NCI-H146 treated with DMSO at 0.1 percent for 48 hours (cell line): ENCODE measurements around the gene USP48.
"Not testable (repeated sequence)": the region's sequence is repeated elsewhere in the genome, so short reads cannot be mapped to it uniquely, and the experiment has no call there.

Experiments used
- DNase-seq: peaks from one replicate; lab custom pipeline; 2025; ENCODE audit not compliant: unreplicated experiment; lab: John Stamatoyannopoulos, UW

Gene USP48

DNA sequence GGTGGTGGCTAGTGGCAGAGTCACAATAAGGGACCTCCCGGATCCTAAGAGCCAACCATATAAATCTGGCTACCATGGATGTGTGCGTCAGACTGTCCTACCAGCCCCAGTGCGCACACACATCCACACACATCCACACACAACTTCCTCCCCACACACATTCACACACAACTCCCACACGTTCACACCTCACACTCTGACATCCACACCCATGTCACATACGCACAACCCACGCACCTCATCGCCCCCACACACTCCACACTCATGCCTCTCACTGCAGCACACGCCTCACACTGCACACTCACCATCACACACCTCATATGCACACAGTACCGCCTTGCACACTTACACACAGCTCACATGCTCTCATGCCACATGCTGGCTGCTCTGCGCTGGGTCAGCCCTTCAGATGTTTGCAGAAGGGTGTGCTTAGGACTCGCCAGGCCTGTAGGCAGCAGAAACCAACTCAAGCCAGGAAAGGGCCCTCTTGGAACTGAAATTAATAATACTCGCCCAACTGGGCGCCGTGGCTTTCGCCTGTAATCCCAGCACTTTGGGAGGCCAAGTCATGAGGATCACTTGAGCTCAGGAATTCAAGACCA, 32.1 kb upstream of the USP48 start:
- DNase-seq: no peak

- DNase-seq: no peak
These were observed 31.4 kb upstream of the USP48 start for GRCh38 chr1:21814241-21814918.

DNA sequence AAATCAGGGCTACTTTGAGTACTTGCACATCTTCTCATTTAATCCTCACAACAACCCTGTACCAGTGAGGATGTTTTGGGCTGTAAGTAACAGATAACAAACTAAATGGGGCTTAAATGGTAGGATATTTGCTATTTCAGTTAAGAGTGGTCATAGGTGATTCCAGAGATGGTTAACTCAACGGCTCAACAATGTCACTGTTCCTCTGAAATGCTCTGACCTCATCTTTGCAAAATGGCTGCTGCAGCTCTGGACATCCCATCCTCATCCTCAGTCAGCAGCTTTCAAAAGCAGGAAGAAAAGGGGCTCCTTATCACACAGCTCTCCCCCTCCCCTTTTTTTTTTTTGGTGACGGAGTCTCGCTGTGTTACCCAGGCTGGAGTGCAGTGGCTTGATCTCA, 30.6 kb upstream of the USP48 start:
- DNase-seq: no peak

GRCh38 chr1:21811875-21812305, 28.9 kb upstream of the USP48 start, which contains the start of gene LDLRAD2:
Gene LDLRAD2, plus strand, starts transcription at chr1:21812265. Its CDS starts 187 bp downstream, at chr1:21812452.
- DNase-seq: no peak

DNA sequence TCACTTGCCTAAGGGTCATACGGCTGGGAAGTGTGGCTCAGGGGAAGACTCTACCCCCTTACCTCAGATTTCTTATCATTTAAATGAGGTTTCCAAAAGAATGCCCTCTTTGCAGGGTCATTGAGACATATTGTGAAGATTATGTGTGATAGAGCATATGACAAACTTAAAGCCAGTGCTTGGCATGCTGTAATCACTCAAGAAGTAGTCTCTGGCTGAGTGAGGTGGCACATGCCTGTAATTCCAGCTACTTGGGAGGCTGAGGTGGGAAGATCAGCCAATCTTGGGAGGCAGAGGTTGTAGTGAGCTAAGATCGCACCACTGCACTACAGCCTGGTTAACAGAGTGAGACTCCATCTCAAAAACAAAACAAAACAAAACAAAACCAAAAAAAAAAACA, 21.6 kb upstream of the USP48 start:
- no peak for DNase-seq

DNA sequence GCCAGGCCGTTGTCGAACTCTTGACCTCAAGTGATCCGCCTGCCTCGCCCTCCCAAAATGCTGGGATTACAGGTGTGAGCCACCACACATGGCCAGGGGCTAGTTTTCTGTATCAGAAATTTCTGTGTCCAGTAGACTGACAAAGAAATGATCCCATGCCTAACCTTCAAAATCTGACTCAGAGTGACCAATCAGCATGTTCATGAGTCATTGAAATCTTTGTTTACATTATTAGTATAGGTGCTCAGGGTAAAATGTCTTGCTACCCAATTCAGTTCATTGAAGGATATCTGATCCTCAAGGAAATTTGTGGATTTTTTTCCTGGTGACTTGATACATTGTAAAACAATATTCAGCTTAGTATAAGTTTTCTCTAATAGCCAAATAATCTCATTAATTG, 18.2 kb upstream of the USP48 start:
- no peak for DNase-seq

DNA sequence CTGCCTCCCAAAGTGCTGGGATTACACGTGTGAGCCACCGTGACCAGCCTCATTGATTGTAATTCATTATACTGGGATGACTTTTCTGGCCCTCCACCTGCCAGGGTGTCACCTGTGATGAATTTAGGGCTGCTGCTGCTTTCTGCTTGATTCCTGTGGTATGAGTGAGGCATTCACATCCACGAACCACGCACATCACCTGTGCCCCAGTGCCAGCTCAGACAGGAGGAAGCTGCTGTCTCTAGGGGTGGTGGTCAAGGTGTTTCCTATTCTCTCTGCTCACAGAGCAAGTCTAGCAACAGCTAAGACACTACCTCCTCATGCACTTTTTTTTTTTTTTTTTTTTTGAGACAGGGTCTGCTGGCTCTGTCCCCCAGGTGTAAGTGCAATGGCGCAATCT, 16.8 kb upstream of the USP48 start:
- DNase-seq: no peak

GRCh38 chr1:21795075-21795474, 12.1 kb upstream of the USP48 start:
- DNase-seq: no peak

GRCh38 chr1:21794656-21795055, 11.7 kb upstream of the USP48 start:
- no peak for DNase-seq

DNA sequence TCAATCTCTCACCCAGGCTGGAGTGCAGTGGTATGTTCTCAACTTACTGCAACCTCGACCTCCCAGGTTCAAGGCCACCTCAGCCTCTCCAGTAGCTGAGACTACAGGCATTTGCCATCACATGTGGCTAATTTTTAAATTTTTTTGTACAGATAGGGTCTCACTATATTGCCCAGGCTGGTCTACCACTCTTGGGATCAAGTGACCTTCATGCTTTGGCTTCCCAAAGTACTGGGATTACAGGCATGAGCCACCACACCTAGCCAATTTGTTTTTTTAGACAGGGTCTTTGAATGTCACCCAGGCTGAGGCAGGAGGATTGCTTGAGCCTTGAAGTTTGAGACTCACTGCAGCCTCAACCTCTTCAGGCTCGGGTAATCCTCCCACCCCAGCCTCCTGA, 10.2 kb upstream of the USP48 start:
- no peak for DNase-seq

DNA sequence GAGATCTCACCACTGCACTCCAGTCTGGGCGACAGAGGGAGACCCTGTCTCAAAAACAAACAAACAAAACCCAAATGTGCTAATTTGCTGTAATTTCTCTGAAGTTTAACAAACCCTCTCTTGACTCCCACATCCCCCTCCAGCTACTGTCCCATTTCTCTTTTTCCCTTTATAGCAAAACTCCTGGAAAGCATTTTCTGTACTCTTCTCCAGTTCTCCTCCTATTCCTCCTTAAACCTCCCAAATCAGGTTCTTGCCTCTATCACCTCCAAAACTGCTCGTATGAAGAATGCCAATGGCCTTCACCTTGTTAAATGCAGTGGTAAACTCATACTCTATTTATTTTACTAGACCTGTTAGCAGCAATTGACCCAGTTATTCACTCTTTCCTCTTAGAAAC, 3.7 kb upstream of the USP48 start:
- no peak for DNase-seq

DNA sequence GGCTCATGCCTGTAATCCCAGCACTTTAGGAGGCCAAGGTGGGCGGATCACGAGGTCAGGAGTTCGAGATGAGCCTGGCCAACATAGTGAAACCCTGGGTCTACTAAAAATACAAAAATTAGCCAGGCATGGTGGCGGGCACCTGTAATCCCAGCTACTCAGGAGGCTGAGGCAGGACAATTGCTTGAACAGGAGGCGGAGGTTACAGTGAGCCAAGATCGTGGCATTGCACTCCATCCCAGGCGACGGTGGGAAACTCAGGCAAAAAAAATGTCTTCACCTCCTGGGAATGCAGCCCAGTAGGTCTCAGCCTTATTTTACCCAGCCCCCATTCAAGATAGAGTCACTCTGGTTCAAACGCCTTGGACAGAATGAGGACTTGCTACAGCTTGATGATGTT, 2.8 kb upstream of the USP48 start:
- not testable (repeated sequence) for DNase-seq

DNA sequence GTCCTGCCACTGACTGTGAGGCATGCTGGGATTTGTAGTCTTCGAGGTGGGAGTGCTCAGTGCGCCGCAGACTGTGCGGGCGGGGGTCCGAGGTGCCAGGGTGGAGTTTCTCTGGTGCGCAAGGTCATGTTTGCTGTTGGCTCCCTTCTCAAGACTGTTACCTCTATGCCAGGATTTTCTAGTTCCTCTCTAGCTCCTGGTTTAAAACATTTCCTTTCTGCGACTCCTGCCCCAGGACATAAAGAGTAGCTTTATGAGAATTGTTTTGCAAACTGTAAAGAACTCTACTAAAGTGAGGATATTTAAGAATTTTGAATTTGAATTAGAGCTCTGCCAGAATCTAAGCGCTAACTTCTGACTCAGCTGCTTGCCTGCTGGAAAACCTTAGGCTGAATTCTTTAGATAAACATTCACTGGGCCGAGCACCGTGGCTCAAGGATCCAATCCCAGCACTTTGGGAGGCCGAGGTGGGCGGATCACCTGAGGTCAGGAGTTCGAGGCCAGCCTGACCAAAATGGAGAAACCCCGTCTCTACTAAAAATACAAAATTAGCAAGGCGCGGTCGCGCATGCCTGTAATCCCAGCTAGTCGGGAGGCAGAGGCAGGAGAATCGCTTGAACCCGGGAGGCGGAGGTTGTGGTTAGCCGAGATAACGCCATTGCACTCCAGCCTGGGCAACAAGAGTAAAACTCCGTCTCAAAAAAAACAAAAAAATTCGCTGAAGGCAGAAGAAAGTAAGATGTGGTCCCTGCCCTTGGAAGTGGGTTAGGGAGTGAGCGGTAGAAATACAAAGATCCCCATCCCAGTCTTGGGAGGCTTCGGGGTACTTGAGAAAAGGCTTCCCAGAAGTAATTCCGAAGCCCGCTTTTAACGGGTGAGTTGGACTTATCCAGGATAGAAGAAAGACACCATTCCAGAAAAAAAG, 992 bp upstream of the USP48 start:
- peak; percentile 85 for DNase-seq

- peak; percentile 10 for DNase-seq
These were observed 541 bp downstream of the USP48 start for GRCh38 chr1:21782349-21782867.

DNA sequence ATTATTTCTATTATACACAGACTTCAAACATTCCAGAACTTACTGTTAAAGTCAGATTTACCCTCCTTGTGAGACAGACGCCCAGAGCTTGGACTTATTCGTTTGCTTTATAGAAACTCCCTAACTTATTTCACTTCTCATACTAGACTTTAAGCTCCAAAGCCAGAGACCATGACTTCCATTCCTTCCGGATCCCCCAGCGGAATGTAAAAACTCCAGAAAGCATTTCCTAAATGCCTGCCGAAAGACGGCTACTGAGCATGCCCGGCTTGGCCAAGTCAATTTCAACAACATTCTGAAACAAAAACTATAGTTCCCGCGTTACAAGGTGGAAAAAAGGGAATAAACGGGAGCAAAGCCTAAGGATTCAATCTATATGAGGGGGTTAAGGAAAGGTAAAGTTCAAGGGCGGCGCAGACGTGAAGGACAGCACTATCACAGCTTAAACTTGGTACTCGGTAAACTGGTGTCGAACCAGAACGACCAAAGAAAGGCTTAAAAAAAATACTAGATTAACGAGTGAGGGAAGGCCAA, 1.1 kb downstream of the USP48 start:
- DNase-seq: no peak

- DNase-seq: no peak
These were observed 3.1 kb downstream of the USP48 start for GRCh38 chr1:21779613-21780521.

- no peak for DNase-seq
These were observed 4.6 kb downstream of the USP48 start for GRCh38 chr1:21778405-21778727.

DNA sequence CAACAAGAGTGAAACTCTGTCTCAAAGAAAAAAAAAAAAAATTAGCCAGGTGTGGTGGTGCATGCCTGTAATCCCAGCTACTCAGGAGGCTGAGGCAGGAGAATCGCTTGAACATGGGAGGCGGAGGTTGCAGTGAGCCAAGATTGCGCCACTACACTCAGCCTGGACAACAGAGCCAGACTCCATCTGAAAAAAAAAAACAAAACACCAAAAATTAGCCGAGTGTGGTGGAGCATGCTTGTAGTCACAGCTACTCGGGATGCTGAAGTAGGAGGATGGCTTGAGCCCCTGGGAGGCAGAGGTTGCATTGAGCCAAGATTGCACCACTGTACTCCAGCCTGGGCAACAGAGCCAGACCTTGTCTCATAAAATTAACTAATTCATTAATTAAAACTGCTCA, 6.0 kb downstream of the USP48 start:
- not testable (repeated sequence) for DNase-seq

DNA sequence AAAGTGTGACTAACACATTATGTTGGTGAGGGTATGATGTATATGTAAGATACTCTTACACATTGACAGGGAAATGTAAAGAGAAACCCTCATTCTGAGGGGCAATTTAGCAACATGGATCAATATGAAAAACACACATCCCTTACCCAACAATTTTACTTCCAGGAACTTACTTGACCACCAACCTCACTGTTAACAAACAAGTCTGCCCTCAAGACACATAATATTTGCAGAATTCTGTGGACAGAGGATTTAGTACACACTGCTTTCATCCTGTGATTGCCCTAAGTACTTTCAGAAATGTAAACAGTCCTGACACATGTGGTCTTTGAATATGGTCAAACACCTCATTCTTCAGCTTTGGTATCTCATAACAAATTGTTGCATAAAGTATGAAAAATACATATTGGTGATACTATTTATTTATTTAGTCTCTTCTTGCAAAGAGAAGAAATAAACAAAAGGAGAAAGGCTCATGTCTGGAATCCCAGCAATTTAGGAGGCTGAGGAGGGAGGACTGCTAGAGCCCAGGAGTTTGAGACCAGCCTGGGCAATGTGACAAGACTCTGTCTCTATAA, 6.9 kb downstream of the USP48 start:
- no peak for DNase-seq

DNA sequence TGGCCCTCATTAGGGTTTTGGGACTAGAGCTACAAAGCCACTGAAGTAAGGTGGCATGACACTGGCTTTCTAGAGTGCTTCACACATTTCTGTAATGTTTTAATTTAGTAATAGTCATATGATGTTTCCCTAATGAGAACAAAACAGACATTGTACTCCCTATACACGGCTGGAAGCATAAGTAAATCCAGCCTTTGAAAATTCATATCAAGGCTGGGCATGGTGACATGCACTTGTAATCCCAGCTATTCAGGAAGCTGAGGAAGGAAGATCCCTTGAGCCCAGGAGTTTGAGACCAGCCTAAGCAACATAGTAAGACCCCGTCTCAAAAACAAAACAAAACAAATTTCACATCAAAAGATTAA, 7.4 kb downstream of the USP48 start:
- DNase-seq: no peak
